ENCODE data around the gene PLIN3. TPM values are rescaled to one million over a fixed set of nuclear protein-coding genes. Genes with fewer than 3 reads are reported as not detected.

Gene PLIN3
- total RNA-seq, 1 donor from 2014 or later = 157 TPM

DNA sequence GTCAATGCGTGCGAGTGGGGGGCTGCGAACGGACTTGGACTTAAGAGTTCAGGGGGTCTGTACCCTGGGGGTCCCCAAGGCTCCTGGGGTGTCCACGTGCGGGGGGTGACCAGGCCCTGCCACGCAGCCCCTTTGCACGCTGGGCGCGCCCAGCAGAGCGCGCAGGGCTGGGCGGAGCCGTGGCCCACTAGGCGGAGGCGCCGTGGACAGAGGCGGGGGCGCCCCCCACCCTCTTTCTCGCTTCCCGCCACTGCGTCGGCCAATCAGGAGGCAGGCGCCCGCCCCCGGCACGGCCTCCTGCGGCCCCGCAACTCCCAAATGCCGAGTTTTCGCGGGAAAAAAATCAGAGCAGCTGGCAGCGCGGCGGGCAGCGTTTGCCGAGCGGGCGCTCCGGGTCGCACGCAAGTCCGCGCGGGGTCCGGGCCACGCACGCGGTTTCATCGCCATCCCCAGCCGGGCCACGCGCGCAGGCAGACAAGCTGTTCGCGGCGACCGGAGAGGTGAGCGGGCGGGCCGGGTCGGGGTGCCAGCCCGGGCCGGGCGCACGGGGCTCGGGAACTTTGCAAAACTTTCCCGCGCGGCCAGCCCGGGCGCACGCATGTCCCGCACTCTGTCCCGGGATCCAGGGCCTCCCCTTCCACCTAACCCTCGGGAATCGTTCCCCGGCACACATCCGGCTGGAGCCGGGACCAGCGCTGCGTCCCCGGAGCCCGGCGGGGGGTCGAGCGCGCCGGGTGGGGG lies 41.9 kb upstream of the PLIN3 start, which contains the start of gene UHRF1:
TSS of gene UHRF1 (plus strand) at position 346 of the 741 bp plus-strand sequence. CDS start 1,385 bp downstream, outside the sequence.
- H3K4me2 ChIP-seq (ENCODE audit: low read length) = peak within 1 kb of the TSS; percentile 92
- Mint-ChIP-seq H3K27me3 (ENCODE audit: low read depth, unreplicated experiment) (peaks cover 13% of the 10 kb centered on the region), H3K36me3 (ENCODE audit: low read depth, unreplicated experiment) (peaks cover 4% of the 10 kb centered on the region), H3K4me1 (ENCODE audit: low read depth, unreplicated experiment) (peaks cover 20% of the 10 kb centered on the region), H3K27ac (ENCODE audit: unreplicated experiment) (peak within 1 kb of the TSS; percentile 62), H3K4me3 (ENCODE audit: unreplicated experiment) (peak within 1 kb of the TSS; percentile 86), H3K9me3 (ENCODE audit: unreplicated experiment) (no peaks in the 10 kb centered on the region)
- H2AFZ ChIP-seq (ENCODE audit: low read depth, low read length) = peak within 1 kb of the TSS; percentile 59
- H3K79me2 ChIP-seq (ENCODE audit: insufficient read depth, low read length) = peaks cover 28% of the 10 kb centered on the region
- peak within 1 kb of the TSS; percentile 95 for H3K27ac ChIP-seq (ENCODE audit: low read depth, low read length)
- H3K4me3 ChIP-seq (ENCODE audit: insufficient read depth, low read depth, low read length) = peak within 1 kb of the TSS; percentile 69
- H4K20me1 ChIP-seq (ENCODE audit: insufficient read depth, low read length) = peaks cover 7% of the 10 kb centered on the region
- peaks cover 2% of the 10 kb centered on the region for H3K27me3 ChIP-seq (ENCODE audit: insufficient read depth, low read length)
- H3K4me1 ChIP-seq (ENCODE audit: insufficient read depth, low read length) = peaks cover 34% of the 10 kb centered on the region
- DNase-seq (ENCODE audit: low read depth) (no peak), FAIRE-seq (no peak)
- peak within 1 kb of the TSS; percentile 92 for H3K9ac ChIP-seq (ENCODE audit: low read length)
- peaks cover 4% of the 10 kb centered on the region for H3K36me3 ChIP-seq (ENCODE audit: insufficient read depth, low read length)
- TF ChIP-seq EZH2 (IDR thresholded peaks at IDR 0.05; ENCODE audit: insufficient read depth, low read length) = no peak
- H3K9me3 ChIP-seq (ENCODE audit: insufficient read depth, low read depth, low read length) = no peaks in the 10 kb centered on the region

DNA sequence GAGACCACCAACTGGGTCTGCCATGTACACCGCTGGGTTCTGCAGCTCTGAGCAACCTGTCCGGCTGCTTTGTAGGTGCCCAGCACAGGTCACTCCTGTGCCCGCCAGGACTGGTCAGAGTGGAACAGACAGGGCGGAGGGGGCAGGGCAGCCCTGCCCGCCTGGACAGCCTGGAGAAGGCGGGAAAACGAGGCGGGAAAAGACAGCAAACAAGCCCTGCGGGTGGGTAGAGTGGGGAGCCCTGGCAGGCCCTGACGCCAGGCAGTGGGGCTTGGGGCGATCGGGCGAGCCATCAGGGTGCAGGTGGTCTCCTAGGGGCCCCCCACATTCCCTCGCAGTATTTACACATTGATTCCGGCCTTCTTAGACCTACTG lies 41.3 kb upstream of the PLIN3 start:
- peak overlapping the region; percentile 95 for H3K27ac ChIP-seq (ENCODE audit: low read depth, low read length)
- H3K36me3 Mint-ChIP-seq (ENCODE audit: low read depth, unreplicated experiment) = no peaks in the 10 kb centered on the region
- H3K9me3 Mint-ChIP-seq (ENCODE audit: unreplicated experiment) = no peaks in the 10 kb centered on the region
- H3K79me2 ChIP-seq (ENCODE audit: insufficient read depth, low read length) = peaks cover 22% of the 10 kb centered on the region
- H3K4me1 ChIP-seq (ENCODE audit: insufficient read depth, low read length) = peaks cover 30% of the 10 kb centered on the region
- peak overlapping the region; percentile 92 for H3K9ac ChIP-seq (ENCODE audit: low read length)
- no peak overlapping the region for H3K4me3 ChIP-seq (ENCODE audit: insufficient read depth, low read depth, low read length)
- FAIRE-seq (no peak), DNase-seq (ENCODE audit: low read depth) (no peak)
- H3K4me2 ChIP-seq (ENCODE audit: low read length) = peak overlapping the region; percentile 92
- H3K36me3 ChIP-seq (ENCODE audit: insufficient read depth, low read length) = peaks cover 4% of the 10 kb centered on the region
- H3K4me1 Mint-ChIP-seq (ENCODE audit: low read depth, unreplicated experiment) = peaks cover 16% of the 10 kb centered on the region
- TF ChIP-seq EZH2 (IDR thresholded peaks at IDR 0.05; ENCODE audit: insufficient read depth, low read length) = no peak
- TF ChIP-seq, protein P1, sequence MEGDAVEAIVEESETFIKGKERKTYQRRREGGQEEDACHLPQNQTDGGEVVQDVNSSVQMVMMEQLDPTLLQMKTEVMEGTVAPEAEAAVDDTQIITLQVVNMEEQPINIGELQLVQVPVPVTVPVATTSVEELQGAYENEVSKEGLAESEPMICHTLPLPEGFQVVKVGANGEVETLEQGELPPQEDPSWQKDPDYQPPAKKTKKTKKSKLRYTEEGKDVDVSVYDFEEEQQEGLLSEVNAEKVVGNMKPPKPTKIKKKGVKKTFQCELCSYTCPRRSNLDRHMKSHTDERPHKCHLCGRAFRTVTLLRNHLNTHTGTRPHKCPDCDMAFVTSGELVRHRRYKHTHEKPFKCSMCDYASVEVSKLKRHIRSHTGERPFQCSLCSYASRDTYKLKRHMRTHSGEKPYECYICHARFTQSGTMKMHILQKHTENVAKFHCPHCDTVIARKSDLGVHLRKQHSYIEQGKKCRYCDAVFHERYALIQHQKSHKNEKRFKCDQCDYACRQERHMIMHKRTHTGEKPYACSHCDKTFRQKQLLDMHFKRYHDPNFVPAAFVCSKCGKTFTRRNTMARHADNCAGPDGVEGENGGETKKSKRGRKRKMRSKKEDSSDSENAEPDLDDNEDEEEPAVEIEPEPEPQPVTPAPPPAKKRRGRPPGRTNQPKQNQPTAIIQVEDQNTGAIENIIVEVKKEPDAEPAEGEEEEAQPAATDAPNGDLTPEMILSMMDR (IDR thresholded peaks at IDR 0.05; ENCODE audit: insufficient read depth, low read depth, low read length) = no peak
- peak overlapping the region; percentile 67 for H3K4me3 Mint-ChIP-seq (ENCODE audit: unreplicated experiment)
- peaks cover 13% of the 10 kb centered on the region for H3K27me3 Mint-ChIP-seq (ENCODE audit: low read depth, unreplicated experiment)
- peak overlapping the region; percentile 55 for H2AFZ ChIP-seq (ENCODE audit: low read depth, low read length)
- H3K27me3 ChIP-seq (ENCODE audit: insufficient read depth, low read length) = peaks cover 2% of the 10 kb centered on the region
- H4K20me1 ChIP-seq (ENCODE audit: insufficient read depth, low read length) = peaks cover 7% of the 10 kb centered on the region
- no peaks in the 10 kb centered on the region for H3K9me3 ChIP-seq (ENCODE audit: insufficient read depth, low read depth, low read length)
- no peak overlapping the region for H3K27ac Mint-ChIP-seq (ENCODE audit: unreplicated experiment)

- H3K4me3 Mint-ChIP-seq (ENCODE audit: unreplicated experiment) = peak overlapping the region; percentile 67
- no peaks in the 10 kb centered on the region for H3K36me3 Mint-ChIP-seq (ENCODE audit: low read depth, unreplicated experiment)
- H2AFZ ChIP-seq (ENCODE audit: low read depth, low read length) = no peak overlapping the region
- H3K27ac ChIP-seq (ENCODE audit: low read depth, low read length) = no peak overlapping the region
- DNase-seq (ENCODE audit: low read depth) = no peak
- peaks cover 27% of the 10 kb centered on the region for H3K4me1 ChIP-seq (ENCODE audit: insufficient read depth, low read length)
- H3K4me3 ChIP-seq (ENCODE audit: insufficient read depth, low read depth, low read length) = no peak overlapping the region
- H3K4me1 Mint-ChIP-seq (ENCODE audit: low read depth, unreplicated experiment) = peaks cover 16% of the 10 kb centered on the region
- H3K79me2 ChIP-seq (ENCODE audit: insufficient read depth, low read length) = peaks cover 18% of the 10 kb centered on the region
- H3K4me2 ChIP-seq (ENCODE audit: low read length) = no peak overlapping the region
- H3K27me3 ChIP-seq (ENCODE audit: insufficient read depth, low read length) = peaks cover 2% of the 10 kb centered on the region
- peaks cover 13% of the 10 kb centered on the region for H3K27me3 Mint-ChIP-seq (ENCODE audit: low read depth, unreplicated experiment)
- peaks cover 7% of the 10 kb centered on the region for H4K20me1 ChIP-seq (ENCODE audit: insufficient read depth, low read length)
- no peak overlapping the region for H3K27ac Mint-ChIP-seq (ENCODE audit: unreplicated experiment)
- no peak for TF ChIP-seq EZH2 (IDR thresholded peaks at IDR 0.05; ENCODE audit: insufficient read depth, low read length)
- TF ChIP-seq, protein P1 (IDR thresholded peaks at IDR 0.05; ENCODE audit: insufficient read depth, low read depth, low read length) = no peak
- peaks cover 4% of the 10 kb centered on the region for H3K36me3 ChIP-seq (ENCODE audit: insufficient read depth, low read length)
- no peaks in the 10 kb centered on the region for H3K9me3 ChIP-seq (ENCODE audit: insufficient read depth, low read depth, low read length)
- H3K9ac ChIP-seq (ENCODE audit: low read length) = no peak overlapping the region
- H3K9me3 Mint-ChIP-seq (ENCODE audit: unreplicated experiment) = no peaks in the 10 kb centered on the region
- FAIRE-seq = no peak
Measured at GRCh38 chr19:4908360-4908759, 40.9 kb upstream of the PLIN3 start.

Measured in astrocyte (in vitro differentiated cells and primary cell).